ENCODE results near the gene SLC7A8.

- TF ChIP-seq CTCF (IDR thresholded peaks at IDR 0.05): no peak
- TF ChIP-seq EZH2 (IDR thresholded peaks at IDR 0.05): no peak
- no peak for TF ChIP-seq EZH2phosphoT487 (IDR thresholded peaks at IDR 0.05)
Measured at GRCh38 chr14:23160924-23161522, 22.4 kb downstream of the SLC7A8 start.

Data from neural progenitor cell (in vitro differentiated cells).